NB4 (cell line): ENCODE measurements around the gene HYAL3.

Experiments used
- CTCF ChIP-seq: IDR thresholded peaks from one replicate; pipeline ENCODE4 v1.5.1; 2012; ENCODE audit warnings: low read depth, low read length
- MAX ChIP-seq: IDR thresholded peaks from 2 replicates; pipeline ENCODE4 v1.6.1; 2011; ENCODE audit warnings: low read depth, low read length
- MYC ChIP-seq: IDR thresholded peaks from 2 replicates; pipeline ENCODE4 v1.6.1; 2011; ENCODE audit warnings: low read depth, low read length
- POLR2A ChIP-seq: IDR thresholded peaks from 2 replicates; pipeline ENCODE4 v1.6.1; 2011; ENCODE audit warnings: mild to moderate bottlenecking; ENCODE audit not compliant: insufficient read length; ENCODE audit errors: extremely low read depth

- TF ChIP-seq CTCF (no peak), MAX (no peak), POLR2A (no peak), MYC (no peak)
These were observed 15.6 kb upstream of the HYAL3 start for GRCh38 chr3:50314816-50315215.
